ENCODE data around the gene KLHL35. TPM values are rescaled to one million over a fixed set of nuclear protein-coding genes. Genes with fewer than 3 reads are reported as not detected.
A peak's percentile ranks its signal among the peaks of the same experiment; 100 is the strongest.

Gene KLHL35
- total RNA-seq, 2 experiments from 2014 or later: 0.21 to 0.58 TPM

- H3K4me3 Mint-ChIP-seq: no peak overlapping the region
- H3K9me3 Mint-ChIP-seq: no peaks in the 10 kb centered on the region
- no peaks in the 10 kb centered on the region for H3K36me3 Mint-ChIP-seq
- no peaks in the 10 kb centered on the region for H3K4me1 Mint-ChIP-seq
- no peak for DNase-seq
- H3K27ac Mint-ChIP-seq: no peak overlapping the region
- peaks cover 8% of the 10 kb centered on the region for H3K27me3 Mint-ChIP-seq
Measured at GRCh38 chr11:75437966-75438659, 5.1 kb upstream of the KLHL35 start.

- Mint-ChIP-seq H3K27ac (no peak overlapping the region), H3K36me3 (no peaks in the 10 kb centered on the region), H3K4me3 (no peak overlapping the region), H3K4me1 (peaks cover 3% of the 10 kb centered on the region), H3K9me3 (no peaks in the 10 kb centered on the region), H3K27me3 (peaks cover 22% of the 10 kb centered on the region)
- no peak for DNase-seq
Measured at GRCh38 chr11:75436806-75437205, 3.8 kb upstream of the KLHL35 start.

- peaks cover 34% of the 10 kb centered on the region for H3K27me3 Mint-ChIP-seq
- no peak overlapping the region for H3K27ac Mint-ChIP-seq
- H3K4me1 Mint-ChIP-seq: peaks cover 5% of the 10 kb centered on the region
- H3K4me3 Mint-ChIP-seq: no peak overlapping the region
- DNase-seq: no peak
- no peaks in the 10 kb centered on the region for H3K36me3 Mint-ChIP-seq
- H3K9me3 Mint-ChIP-seq: no peaks in the 10 kb centered on the region
Measured at GRCh38 chr11:75435571-75435925, 2.5 kb upstream of the KLHL35 start.

- DNase-seq: no peak
- Mint-ChIP-seq H3K36me3 (no peaks in the 10 kb centered on the region), H3K27ac (no peak overlapping the region), H3K27me3 (peaks cover 36% of the 10 kb centered on the region), H3K4me1 (peaks cover 6% of the 10 kb centered on the region), H3K4me3 (no peak overlapping the region), H3K9me3 (no peaks in the 10 kb centered on the region)
Measured at GRCh38 chr11:75434886-75435570, 2.0 kb upstream of the KLHL35 start.

GRCh38 chr11:75434051-75434450, 1.0 kb upstream of the KLHL35 start:
- Mint-ChIP-seq H3K36me3 (peaks cover 4% of the 10 kb centered on the region), H3K9me3 (peaks cover 4% of the 10 kb centered on the region), H3K4me3 (no peak overlapping the region), H3K4me1 (peaks cover 9% of the 10 kb centered on the region), H3K27ac (no peak overlapping the region), H3K27me3 (peaks cover 41% of the 10 kb centered on the region)
- DNase-seq: no peak

GRCh38 chr11:75433443-75433842, 440 bp upstream of the KLHL35 start:
- DNase-seq: no peak
- Mint-ChIP-seq H3K36me3 (peaks cover 6% of the 10 kb centered on the region), H3K27me3 (peaks cover 47% of the 10 kb centered on the region), H3K4me3 (no peak overlapping the region), H3K9me3 (peaks cover 6% of the 10 kb centered on the region), H3K27ac (no peak overlapping the region), H3K4me1 (peaks cover 13% of the 10 kb centered on the region)

- no peak for DNase-seq
- peaks cover 19% of the 10 kb centered on the region for H3K4me1 Mint-ChIP-seq
- no peak overlapping the region for H3K27ac Mint-ChIP-seq
- H3K27me3 Mint-ChIP-seq: peaks cover 59% of the 10 kb centered on the region
- H3K4me3 Mint-ChIP-seq: no peak overlapping the region
- peaks cover 6% of the 10 kb centered on the region for H3K36me3 Mint-ChIP-seq
- H3K9me3 Mint-ChIP-seq: peaks cover 6% of the 10 kb centered on the region
Measured at GRCh38 chr11:75431533-75432525, 1.2 kb downstream of the KLHL35 start.

- peaks cover 19% of the 10 kb centered on the region for H3K4me1 Mint-ChIP-seq
- H3K4me3 Mint-ChIP-seq: peak overlapping the region; percentile 49
- H3K9me3 Mint-ChIP-seq: peaks cover 6% of the 10 kb centered on the region
- H3K36me3 Mint-ChIP-seq: peaks cover 6% of the 10 kb centered on the region
- peaks cover 59% of the 10 kb centered on the region for H3K27me3 Mint-ChIP-seq
- DNase-seq: no peak
- H3K27ac Mint-ChIP-seq: no peak overlapping the region
Measured at GRCh38 chr11:75430714-75431532, 2.1 kb downstream of the KLHL35 start.

- Mint-ChIP-seq H3K36me3 (peaks cover 6% of the 10 kb centered on the region), H3K27ac (no peak overlapping the region), H3K27me3 (peaks cover 59% of the 10 kb centered on the region), H3K4me3 (peak overlapping the region; percentile 49), H3K9me3 (peaks cover 6% of the 10 kb centered on the region), H3K4me1 (peaks cover 19% of the 10 kb centered on the region)
- DNase-seq: peak; percentile 73
Measured at GRCh38 chr11:75429902-75430713, 2.9 kb downstream of the KLHL35 start.

- H3K4me3 Mint-ChIP-seq: peak overlapping the region; percentile 38
- peaks cover 6% of the 10 kb centered on the region for H3K36me3 Mint-ChIP-seq
- peaks cover 6% of the 10 kb centered on the region for H3K9me3 Mint-ChIP-seq
- no peak for DNase-seq
- H3K27me3 Mint-ChIP-seq: peaks cover 59% of the 10 kb centered on the region
- H3K4me1 Mint-ChIP-seq: peaks cover 19% of the 10 kb centered on the region
- H3K27ac Mint-ChIP-seq: no peak overlapping the region
Measured at GRCh38 chr11:75429641-75429901, 3.4 kb downstream of the KLHL35 start.

- Mint-ChIP-seq H3K36me3 (peaks cover 6% of the 10 kb centered on the region), H3K4me1 (peaks cover 19% of the 10 kb centered on the region), H3K9me3 (peaks cover 6% of the 10 kb centered on the region), H3K27me3 (peaks cover 59% of the 10 kb centered on the region), H3K27ac (no peak overlapping the region), H3K4me3 (peak overlapping the region; percentile 38)
- no peak for DNase-seq
Measured at GRCh38 chr11:75428989-75429640, 3.9 kb downstream of the KLHL35 start.

- Mint-ChIP-seq H3K4me3 (peak overlapping the region; percentile 61), H3K4me1 (peaks cover 19% of the 10 kb centered on the region), H3K9me3 (peaks cover 6% of the 10 kb centered on the region), H3K27me3 (peaks cover 52% of the 10 kb centered on the region), H3K36me3 (peaks cover 6% of the 10 kb centered on the region), H3K27ac (no peak overlapping the region)
- peak; percentile 79 for DNase-seq
Measured at GRCh38 chr11:75428281-75428724, 4.7 kb downstream of the KLHL35 start.

- H3K4me3 Mint-ChIP-seq: no peak overlapping the region
- peaks cover 16% of the 10 kb centered on the region for H3K4me1 Mint-ChIP-seq
- peaks cover 6% of the 10 kb centered on the region for H3K36me3 Mint-ChIP-seq
- no peak overlapping the region for H3K27ac Mint-ChIP-seq
- DNase-seq: no peak
- peaks cover 6% of the 10 kb centered on the region for H3K9me3 Mint-ChIP-seq
- peaks cover 41% of the 10 kb centered on the region for H3K27me3 Mint-ChIP-seq
Measured at GRCh38 chr11:75427181-75427580, 5.8 kb downstream of the KLHL35 start.

Measured in activated naive CD8-positive, alpha-beta T cell treated with anti-CD3 and anti-CD28 coated beads for 36 hours (primary cell).